SK-N-SH (cell line): Measurements from ENCODE around the gene GMPR2.

Experiments used
- CTCF ChIP-seq: fragments of 200-600 bp; sonication (generic); IDR thresholded peaks from 2 replicates; pipeline ENCODE4 v1.6.1; 2017; ENCODE audit warnings: antibody characterized with exemption, mild to moderate bottlenecking, moderate library complexity
- ELF1 ChIP-seq: IDR thresholded peaks from 2 replicates; pipeline ENCODE4 v1.4.0; 2012
- EZH2phosphoT487 ChIP-seq: fragments of 200-600 bp; sonication (generic); IDR thresholded peaks from 2 replicates; pipeline ENCODE4 v1.6.1; 2017; ENCODE audit warnings: low read depth, mixed run types, mild to moderate bottlenecking, antibody characterized with exemption, moderate library complexity, borderline replicate concordance
- FOXJ3 ChIP-seq: sonication (generic); formaldehyde crosslinking; IDR thresholded peaks from 2 replicates; pipeline ENCODE4 v1.5.1; 2020; ENCODE audit warnings: mild to moderate bottlenecking, missing genetic modification reagents
- NRF1 ChIP-seq: IDR thresholded peaks from 2 replicates; pipeline ENCODE4 v1.6.1; 2012; ENCODE audit warnings: low read depth, mild to moderate bottlenecking, low read length
- REST ChIP-seq: IDR thresholded peaks from 2 replicates; pipeline ENCODE4 v1.6.1; 2012; ENCODE audit warnings: mild to moderate bottlenecking, low read depth, low read length, moderate library complexity
- SMC3 ChIP-seq: IDR thresholded peaks from 2 replicates; pipeline ENCODE4 v1.6.1; 2012; ENCODE audit warnings: low read depth, low read length, improper control_type of control experiment
- USF1 ChIP-seq: IDR thresholded peaks from 2 replicates; pipeline ENCODE4 v1.4.0; 2012; ENCODE audit warnings: low read depth, borderline replicate concordance

- TF ChIP-seq CTCF (peak; percentile 70), NRF1 (no peak), ELF1 (peak; percentile 39; the same call in 1 of the 2 replicates), FOXJ3 (CRISPR knock-in tag) (no peak), REST (no peak), EZH2phosphoT487 (no peak), SMC3 (peak; percentile 39), USF1 (no peak; the same call in 1 of the 2 replicates)
These were observed 17.0 kb upstream of the GMPR2 start, which contains the start of gene MDP1 for GRCh38 chr14:24215495-24216344.
